Thyroid gland (tissue), 4 donors: ENCODE measurements around the gene RAPGEF6.

Experiments
- POLR2A ChIP-seq, 2 donors: fragments of 450-650 bp; IDR thresholded peaks; one replicate each; pipeline ENCODE4 v1.6.1; 2017; ENCODE audit warnings: antibody characterized with exemption in 2 of 2, mild to moderate bottlenecking in 2 of 2, moderate library complexity in 1 of 2
- TF ChIP-seq, protein P1 (sequence below), 6 experiments: fragments of 200-600 bp in 3 of 6; fragments of 450-650 bp in 3 of 6; sonication (generic) in 3 of 6; IDR thresholded peaks; one replicate each; pipeline ENCODE4 v1.5.1; 2016 to 2019; ENCODE audit warnings: antibody characterized with exemption in 6 of 6, mild to moderate bottlenecking in 2 of 6, inconsistent platforms in 1 of 6, moderate library complexity in 1 of 6

DNA sequence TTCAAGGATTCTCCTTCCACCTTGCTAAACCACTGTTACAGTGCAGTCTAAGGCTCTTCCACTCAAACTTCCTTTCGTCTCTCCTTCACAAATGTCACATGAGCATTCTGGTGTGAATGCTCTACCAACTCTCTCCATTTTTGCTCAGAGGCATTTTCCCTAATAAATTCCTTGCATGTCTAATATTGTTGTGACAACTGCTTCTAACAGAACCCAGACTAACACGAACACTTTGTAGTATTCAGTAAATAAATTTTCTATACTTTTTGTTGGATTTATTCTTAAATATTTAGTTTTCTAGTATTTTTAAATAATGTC is 24.0 kb downstream of the RAPGEF6 start:
- TF ChIP-seq, protein P1, sequence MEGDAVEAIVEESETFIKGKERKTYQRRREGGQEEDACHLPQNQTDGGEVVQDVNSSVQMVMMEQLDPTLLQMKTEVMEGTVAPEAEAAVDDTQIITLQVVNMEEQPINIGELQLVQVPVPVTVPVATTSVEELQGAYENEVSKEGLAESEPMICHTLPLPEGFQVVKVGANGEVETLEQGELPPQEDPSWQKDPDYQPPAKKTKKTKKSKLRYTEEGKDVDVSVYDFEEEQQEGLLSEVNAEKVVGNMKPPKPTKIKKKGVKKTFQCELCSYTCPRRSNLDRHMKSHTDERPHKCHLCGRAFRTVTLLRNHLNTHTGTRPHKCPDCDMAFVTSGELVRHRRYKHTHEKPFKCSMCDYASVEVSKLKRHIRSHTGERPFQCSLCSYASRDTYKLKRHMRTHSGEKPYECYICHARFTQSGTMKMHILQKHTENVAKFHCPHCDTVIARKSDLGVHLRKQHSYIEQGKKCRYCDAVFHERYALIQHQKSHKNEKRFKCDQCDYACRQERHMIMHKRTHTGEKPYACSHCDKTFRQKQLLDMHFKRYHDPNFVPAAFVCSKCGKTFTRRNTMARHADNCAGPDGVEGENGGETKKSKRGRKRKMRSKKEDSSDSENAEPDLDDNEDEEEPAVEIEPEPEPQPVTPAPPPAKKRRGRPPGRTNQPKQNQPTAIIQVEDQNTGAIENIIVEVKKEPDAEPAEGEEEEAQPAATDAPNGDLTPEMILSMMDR (IDR thresholded peaks at IDR 0.05) = no peak
- TF ChIP-seq POLR2A (IDR thresholded peaks at IDR 0.05) = no peak
